Type B pancreatic cell (in vitro differentiated cells): ENCODE results near the gene FDX1. TPM values are rescaled to one million over a fixed set of nuclear protein-coding genes. Genes with fewer than 3 reads are reported as not detected.
A peak's percentile ranks its signal among the peaks of the same experiment; 100 is the strongest.

Experiments used
- DNase-seq: peaks from one replicate; pipeline ENCODE4 v3.0.0; 2021; ENCODE audit warnings: mixed read lengths; ENCODE audit not compliant: unreplicated experiment; ENCODE audit errors: extremely low spot score
- H3K27ac Mint-ChIP-seq: 2 replicates; pipeline ENCODE4 v1.8.0; 2021; ENCODE audit warnings: mild to moderate bottlenecking, mixed read lengths
- H3K27me3 Mint-ChIP-seq: 2 replicates; pipeline ENCODE4 v1.8.0; 2021; ENCODE audit warnings: mixed read lengths
- H3K36me3 Mint-ChIP-seq: 2 replicates; pipeline ENCODE4 v1.8.0; 2021; ENCODE audit warnings: mixed read lengths
- H3K4me1 Mint-ChIP-seq: one replicate; pipeline ENCODE4 v1.8.0; 2021; ENCODE audit warnings: mixed read lengths; ENCODE audit not compliant: unreplicated experiment
- H3K4me3 Mint-ChIP-seq: 2 replicates; pipeline ENCODE4 v1.8.0; 2021; ENCODE audit warnings: mild to moderate bottlenecking, mixed read lengths
- H3K9me3 Mint-ChIP-seq: 2 replicates; pipeline ENCODE4 v1.8.0; 2021; ENCODE audit warnings: mixed read lengths
- total RNA-seq: library from RNA; stranded (reverse); gene quantifications from 2 replicates; pipeline ENCODE4 v1.2.1, GENCODE V29; 2021; ENCODE audit warnings: low replicate concordance
- TF ChIP-seq, protein P1 (sequence below): fragments of 200-600 bp; sonication (generic); conservative IDR thresholded peaks from 2 replicates; pipeline ENCODE4 v1.5.0; 2021; ENCODE audit warnings: antibody characterized with exemption, mild to moderate bottlenecking

The FDX1 gene
- total RNA-seq, 1 donor from 2014 or later = 14.6 TPM

GRCh38 chr11:110447343-110447742, 17.6 kb downstream of the FDX1 start:
- Mint-ChIP-seq H3K27me3 (no peaks in the 10 kb centered on the region), H3K36me3 (peaks cover 24% of the 10 kb centered on the region), H3K4me1 (peaks cover 5% of the 10 kb centered on the region), H3K4me3 (no peak overlapping the region), H3K27ac (no peak overlapping the region), H3K9me3 (no peaks in the 10 kb centered on the region)
- DNase-seq = no peak
- TF ChIP-seq, protein P1, sequence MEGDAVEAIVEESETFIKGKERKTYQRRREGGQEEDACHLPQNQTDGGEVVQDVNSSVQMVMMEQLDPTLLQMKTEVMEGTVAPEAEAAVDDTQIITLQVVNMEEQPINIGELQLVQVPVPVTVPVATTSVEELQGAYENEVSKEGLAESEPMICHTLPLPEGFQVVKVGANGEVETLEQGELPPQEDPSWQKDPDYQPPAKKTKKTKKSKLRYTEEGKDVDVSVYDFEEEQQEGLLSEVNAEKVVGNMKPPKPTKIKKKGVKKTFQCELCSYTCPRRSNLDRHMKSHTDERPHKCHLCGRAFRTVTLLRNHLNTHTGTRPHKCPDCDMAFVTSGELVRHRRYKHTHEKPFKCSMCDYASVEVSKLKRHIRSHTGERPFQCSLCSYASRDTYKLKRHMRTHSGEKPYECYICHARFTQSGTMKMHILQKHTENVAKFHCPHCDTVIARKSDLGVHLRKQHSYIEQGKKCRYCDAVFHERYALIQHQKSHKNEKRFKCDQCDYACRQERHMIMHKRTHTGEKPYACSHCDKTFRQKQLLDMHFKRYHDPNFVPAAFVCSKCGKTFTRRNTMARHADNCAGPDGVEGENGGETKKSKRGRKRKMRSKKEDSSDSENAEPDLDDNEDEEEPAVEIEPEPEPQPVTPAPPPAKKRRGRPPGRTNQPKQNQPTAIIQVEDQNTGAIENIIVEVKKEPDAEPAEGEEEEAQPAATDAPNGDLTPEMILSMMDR = no peak

DNA sequence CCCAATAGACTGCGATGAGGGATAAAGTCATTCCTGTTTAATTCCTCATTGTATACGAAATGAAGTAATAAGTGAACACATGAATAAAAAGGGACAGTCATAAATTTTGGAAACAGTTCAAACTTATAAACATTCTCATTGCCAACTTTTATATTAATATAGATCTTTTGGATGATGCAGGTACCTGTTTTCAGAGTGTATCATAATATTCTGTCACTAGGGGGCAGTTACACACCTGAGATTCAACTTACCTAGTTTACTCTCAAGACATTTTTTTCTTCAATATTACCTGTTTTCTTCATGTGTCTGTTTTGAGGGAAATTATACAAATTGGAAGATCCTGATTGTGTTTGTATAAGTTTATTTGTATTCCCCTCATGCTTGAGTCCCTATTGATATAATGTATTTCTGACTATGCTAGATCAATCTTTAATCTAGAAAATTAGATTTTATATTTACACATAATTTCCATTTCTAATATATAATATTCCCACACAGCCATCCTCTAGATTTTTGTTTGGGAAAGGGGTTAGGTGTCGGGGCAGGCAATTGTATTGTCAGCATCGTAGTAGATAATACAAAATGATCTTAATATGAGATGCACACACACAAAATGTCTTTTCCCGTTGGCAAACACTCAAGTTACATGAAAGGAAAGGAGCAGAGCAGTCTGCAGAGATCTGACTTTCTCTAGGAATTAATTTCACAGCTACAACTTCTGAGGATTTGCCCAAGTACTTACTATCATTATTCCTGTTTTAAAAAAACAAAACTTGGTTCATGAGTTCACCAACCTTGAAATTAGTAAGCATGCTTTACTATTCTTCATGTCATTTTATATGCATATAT, 18.4 kb downstream of the FDX1 start:
- Mint-ChIP-seq H3K4me1 (peaks cover 5% of the 10 kb centered on the region), H3K9me3 (no peaks in the 10 kb centered on the region), H3K4me3 (no peak overlapping the region), H3K27ac (no peak overlapping the region), H3K27me3 (no peaks in the 10 kb centered on the region), H3K36me3 (peaks cover 21% of the 10 kb centered on the region)
- TF ChIP-seq, protein P1 = peak; percentile 68
- DNase-seq = no peak

DNA sequence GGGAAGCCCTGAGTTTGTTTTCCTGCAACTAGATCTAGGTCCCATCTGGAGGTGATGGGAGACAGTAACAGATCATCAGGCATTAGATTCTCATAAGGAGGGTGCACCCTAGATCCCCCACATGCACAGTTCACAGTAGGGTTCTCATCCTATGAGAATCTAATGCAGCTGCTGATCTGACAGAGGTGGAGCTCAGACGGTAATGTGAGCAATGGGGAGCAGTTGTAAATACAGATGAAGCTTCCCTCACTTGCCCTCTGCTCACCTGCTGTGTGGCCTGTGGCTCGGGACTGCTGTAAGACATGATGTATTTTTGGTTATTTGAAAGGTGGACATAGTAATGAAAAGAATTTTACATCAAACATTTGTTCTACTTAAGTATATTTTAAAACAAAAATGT, 20.5 kb downstream of the FDX1 start:
- Mint-ChIP-seq H3K36me3 (peaks cover 18% of the 10 kb centered on the region), H3K4me3 (no peak overlapping the region), H3K4me1 (peaks cover 5% of the 10 kb centered on the region), H3K9me3 (no peaks in the 10 kb centered on the region), H3K27ac (no peak overlapping the region), H3K27me3 (no peaks in the 10 kb centered on the region)
- no peak for DNase-seq
- TF ChIP-seq, protein P1 = no peak

DNA sequence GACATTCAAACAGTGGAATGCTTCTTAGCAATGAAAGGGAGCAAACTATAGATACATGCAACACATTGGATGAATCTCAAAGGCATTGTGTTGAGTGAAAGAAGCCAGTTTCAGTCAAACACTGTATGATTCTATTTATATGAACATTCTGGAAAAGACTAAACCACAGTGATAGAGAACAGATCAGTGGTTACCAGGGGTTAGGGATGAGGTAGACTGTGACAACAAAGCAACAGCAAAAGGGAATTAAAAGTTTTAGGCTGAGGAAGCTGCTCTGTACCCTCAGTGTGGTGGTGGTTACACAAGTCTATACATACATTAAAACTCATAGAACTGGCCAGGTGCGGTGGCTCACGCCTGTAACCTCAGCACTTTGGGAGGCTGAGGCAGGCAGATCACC, 23.0 kb downstream of the FDX1 start:
- TF ChIP-seq, protein P1 = no peak
- DNase-seq = no peak
- Mint-ChIP-seq H3K9me3 (no peaks in the 10 kb centered on the region), H3K27ac (no peak overlapping the region), H3K4me1 (peaks cover under 1% of the 10 kb centered on the region), H3K27me3 (no peaks in the 10 kb centered on the region), H3K4me3 (no peak overlapping the region), H3K36me3 (peaks cover 13% of the 10 kb centered on the region)

DNA sequence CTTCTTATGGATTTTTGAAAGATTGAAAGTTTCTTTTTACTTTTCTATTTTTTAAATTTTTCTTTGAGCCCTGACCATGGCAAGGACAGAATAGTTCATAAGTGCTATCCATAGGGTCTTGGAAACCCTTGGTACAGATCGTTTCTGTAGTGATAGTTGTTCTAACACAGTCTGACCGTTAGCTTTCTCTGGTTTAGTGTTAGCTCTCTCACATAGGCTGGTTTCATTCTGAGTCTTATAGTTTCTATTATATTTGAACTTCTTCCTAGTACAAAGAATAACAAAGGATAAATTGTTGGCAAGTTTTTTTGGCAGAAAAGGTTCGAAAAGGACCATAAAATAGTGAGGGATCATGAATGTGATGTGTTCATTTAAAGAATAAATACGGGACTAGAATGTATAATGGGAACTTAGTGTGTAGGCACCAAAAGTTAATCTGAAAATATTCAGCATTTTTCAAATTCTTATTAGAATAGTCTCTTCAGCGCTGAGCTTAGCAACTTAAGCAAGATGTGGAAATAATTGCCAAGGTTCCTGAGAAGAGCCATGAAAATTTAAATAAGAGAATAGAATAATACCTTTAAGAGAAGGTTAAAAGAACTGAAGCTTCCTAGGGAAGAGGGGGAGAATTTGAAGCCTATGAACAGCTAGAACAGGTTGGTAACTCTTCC, 24.1 kb downstream of the FDX1 start:
- H3K36me3 Mint-ChIP-seq = peaks cover 9% of the 10 kb centered on the region
- H3K27me3 Mint-ChIP-seq = no peaks in the 10 kb centered on the region
- no peaks in the 10 kb centered on the region for H3K4me1 Mint-ChIP-seq
- DNase-seq = no peak
- H3K27ac Mint-ChIP-seq = no peak overlapping the region
- no peak overlapping the region for H3K4me3 Mint-ChIP-seq
- H3K9me3 Mint-ChIP-seq = no peaks in the 10 kb centered on the region
- TF ChIP-seq, protein P1 = no peak
